ENCODE data around the gene P4HB.
A peak's percentile ranks its signal among the peaks of the same experiment; 100 is the strongest.

P4HB gene

DNA sequence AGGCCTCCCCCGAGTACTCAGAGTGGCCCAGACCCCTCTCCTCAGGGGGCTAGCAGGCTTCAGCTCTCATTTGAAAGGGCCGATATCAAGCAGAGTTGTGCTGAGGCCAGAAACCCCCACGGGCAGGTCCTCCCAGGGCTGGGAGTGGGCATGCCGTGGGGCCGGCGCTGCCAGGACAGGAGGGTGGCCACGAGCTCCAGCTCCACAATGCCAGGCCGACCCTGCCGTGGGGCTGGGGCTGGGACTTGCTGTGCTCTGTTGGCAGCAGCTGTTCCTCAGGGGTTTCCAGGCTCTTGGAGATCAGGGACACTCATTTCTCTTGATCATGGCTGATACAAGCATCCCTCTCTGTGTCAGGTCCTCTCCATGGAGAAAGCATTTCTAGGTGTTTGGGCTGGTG lies 38.5 kb upstream of the P4HB start:
- in situ Hi-C loops (cut with HindIII; ENCODE audit: low pct_ligation_motif_present, low sequenced_read_pairs) = no loop called here
- Histone ChIP-seq H3K27me3 (replicated peaks) (no peaks in the 10 kb centered on the region), H3K36me3 (replicated peaks) (peaks cover 13% of the 10 kb centered on the region)

DNA sequence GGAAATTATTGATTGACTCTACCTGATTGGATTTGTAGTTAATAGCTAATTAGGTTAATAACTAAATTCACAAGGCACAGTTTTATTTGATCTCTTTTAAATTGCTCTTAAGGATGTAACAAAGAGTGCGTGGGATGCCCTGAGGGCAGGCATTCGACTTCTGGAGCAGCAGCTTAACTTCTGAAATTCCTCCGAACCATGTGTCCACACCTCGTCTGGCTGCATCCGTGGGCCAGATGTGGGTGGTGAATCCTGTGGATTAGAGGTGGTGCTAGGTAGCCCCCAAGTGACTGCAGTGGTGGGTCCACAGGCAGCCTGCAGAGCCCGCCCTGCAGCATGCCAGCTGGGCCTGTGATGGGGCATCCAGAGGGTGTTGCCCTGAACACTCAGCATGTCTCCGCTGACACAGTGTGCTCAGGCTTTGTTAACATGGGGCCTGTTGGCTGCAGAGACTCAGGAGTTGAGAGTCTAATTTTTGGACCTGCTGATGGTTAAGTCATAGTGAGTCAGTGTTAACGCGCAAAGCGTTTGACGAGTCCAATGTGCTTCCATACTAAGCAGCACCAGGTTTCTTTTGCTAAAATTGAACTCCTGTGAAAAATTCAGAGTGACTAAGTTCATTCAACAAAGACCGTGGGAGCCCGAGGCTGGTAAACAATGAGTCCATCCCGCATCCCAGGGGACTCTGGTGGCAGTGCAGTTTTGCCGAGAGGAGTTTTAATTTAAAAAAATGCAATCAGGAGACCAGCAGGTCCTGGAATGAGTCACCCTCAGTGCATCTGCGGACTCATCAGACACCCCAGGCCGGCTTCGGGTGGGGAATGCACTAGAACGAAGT lies 37.9 kb upstream of the P4HB start:
- Histone ChIP-seq H3K4me3 (ENCODE audit: low read depth, low read length) (no peak overlapping the region), H3K27ac (peak overlapping the region; percentile 84), H3K27me3 (replicated peaks) (no peaks in the 10 kb centered on the region), H3K36me3 (replicated peaks) (peaks cover 13% of the 10 kb centered on the region)
- peak; percentile 93 for DNase-seq
- TF ChIP-seq, protein P1, sequence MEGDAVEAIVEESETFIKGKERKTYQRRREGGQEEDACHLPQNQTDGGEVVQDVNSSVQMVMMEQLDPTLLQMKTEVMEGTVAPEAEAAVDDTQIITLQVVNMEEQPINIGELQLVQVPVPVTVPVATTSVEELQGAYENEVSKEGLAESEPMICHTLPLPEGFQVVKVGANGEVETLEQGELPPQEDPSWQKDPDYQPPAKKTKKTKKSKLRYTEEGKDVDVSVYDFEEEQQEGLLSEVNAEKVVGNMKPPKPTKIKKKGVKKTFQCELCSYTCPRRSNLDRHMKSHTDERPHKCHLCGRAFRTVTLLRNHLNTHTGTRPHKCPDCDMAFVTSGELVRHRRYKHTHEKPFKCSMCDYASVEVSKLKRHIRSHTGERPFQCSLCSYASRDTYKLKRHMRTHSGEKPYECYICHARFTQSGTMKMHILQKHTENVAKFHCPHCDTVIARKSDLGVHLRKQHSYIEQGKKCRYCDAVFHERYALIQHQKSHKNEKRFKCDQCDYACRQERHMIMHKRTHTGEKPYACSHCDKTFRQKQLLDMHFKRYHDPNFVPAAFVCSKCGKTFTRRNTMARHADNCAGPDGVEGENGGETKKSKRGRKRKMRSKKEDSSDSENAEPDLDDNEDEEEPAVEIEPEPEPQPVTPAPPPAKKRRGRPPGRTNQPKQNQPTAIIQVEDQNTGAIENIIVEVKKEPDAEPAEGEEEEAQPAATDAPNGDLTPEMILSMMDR (IDR thresholded peaks at IDR 0.05; ENCODE audit: low read depth, low read length, missing control alignments) = no peak
- in situ Hi-C loops (cut with HindIII; ENCODE audit: low pct_ligation_motif_present, low sequenced_read_pairs) = no loop called here

More for the DNA sequence above, 38.5 kb upstream of the P4HB start:
- no peak for DNase-seq
- no peak overlapping the region for H3K4me3 ChIP-seq (ENCODE audit: low read depth, low read length)
- peak overlapping the region; percentile 84 for H3K27ac ChIP-seq
- TF ChIP-seq, protein P1 (IDR thresholded peaks at IDR 0.05; ENCODE audit: low read depth, low read length, missing control alignments) = no peak

DNA sequence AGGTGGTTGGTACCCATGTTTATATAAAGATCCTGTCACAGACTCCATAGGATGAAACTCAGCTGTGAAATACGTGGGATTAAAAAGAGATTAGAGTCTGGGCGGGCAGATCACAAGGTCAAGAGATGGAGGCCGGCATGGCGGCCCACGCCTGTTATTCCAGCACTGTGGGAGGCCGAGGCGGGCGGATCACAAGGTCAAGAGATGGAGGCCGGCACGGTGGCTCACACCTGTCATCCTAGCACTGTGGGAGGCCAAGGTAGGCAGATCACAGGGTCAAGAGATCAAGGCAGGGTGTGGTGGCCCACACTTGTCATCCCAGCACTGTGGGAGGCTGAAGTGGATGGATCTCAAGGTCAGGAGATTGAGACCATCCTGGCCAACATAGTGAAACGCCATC lies 35.1 kb upstream of the P4HB start:
- in situ Hi-C loops (cut with HindIII; ENCODE audit: low pct_ligation_motif_present, low sequenced_read_pairs) = no loop called here
- Histone ChIP-seq H3K27ac (no peak overlapping the region), H3K27me3 (replicated peaks) (no peaks in the 10 kb centered on the region), H3K4me3 (ENCODE audit: low read depth, low read length) (no peak overlapping the region), H3K36me3 (replicated peaks) (peaks cover 13% of the 10 kb centered on the region)
- DNase-seq = no peak
- TF ChIP-seq, protein P1 (IDR thresholded peaks at IDR 0.05; ENCODE audit: low read depth, low read length, missing control alignments) = no peak

DNA sequence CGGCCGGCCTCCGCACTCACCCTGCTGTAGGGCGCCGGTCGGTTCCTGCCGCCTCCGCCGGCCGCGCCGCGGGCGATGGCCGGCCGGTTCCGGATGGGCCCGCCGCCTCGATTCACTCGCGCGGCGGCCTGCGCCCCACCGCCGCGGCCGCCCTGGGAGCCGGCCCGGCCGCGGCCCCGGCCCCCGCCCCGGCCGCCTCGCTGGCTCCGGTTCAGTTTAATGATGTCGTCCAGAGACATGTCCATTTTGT lies 30.9 kb upstream of the P4HB start:
- H3K36me3 ChIP-seq (replicated peaks) = peaks cover 40% of the 10 kb centered on the region
- in situ Hi-C loops (cut with HindIII; ENCODE audit: low pct_ligation_motif_present, low sequenced_read_pairs) = no loop called here

DNA sequence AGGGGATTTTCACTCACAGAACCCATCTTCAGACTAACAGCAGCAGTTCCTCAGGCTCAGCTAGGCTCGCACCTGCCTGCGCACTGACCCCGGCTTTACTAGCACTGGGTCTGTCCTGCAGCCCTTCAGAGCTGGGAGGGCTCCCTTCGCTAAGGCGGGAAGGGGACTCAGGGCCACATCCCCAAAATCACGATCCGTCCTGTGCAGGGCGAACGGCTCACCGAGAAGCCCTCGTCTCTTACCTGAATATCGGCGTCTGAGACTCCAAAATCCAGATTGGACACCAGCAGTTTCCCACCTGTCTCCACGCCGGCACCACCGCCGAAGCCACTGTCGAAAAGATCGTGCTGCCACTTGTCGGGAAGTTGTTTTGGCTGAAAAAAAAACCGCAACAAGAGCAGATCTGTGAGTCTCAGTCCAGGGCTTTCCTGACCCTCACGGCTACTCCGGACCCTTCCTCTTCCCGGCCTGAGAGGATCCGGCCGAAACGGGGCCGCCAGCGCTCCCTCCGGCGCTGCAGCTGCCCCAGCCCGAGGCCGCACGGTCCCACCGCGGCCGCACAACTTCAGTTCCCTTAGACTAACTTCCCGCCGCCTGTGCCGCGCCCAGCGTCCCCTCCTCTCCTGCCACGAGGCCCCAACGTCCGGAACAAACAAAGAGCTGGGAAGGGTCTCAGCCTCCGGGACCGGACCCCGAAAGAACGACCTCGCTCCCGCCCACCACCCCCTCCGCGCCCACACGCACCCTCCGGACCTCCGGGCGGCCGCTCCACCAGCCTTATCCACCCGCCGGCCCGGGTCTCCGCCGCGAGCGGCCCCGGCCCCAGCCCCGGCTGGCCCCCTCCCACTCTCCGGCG lies 30.3 kb upstream of the P4HB start:
- TF ChIP-seq, protein P1 (IDR thresholded peaks at IDR 0.05; ENCODE audit: low read depth, low read length, missing control alignments) = no peak
- H3K27ac ChIP-seq = peak overlapping the region; percentile 82
- H3K36me3 ChIP-seq (replicated peaks) = peaks cover 43% of the 10 kb centered on the region
- in situ Hi-C loops (cut with HindIII; ENCODE audit: low pct_ligation_motif_present, low sequenced_read_pairs) = no loop called here
- no peaks in the 10 kb centered on the region for H3K27me3 ChIP-seq (replicated peaks)
- H3K4me3 ChIP-seq (ENCODE audit: low read depth, low read length) = peak overlapping the region; percentile 79
- DNase-seq = no peak

More for the DNA sequence above, 30.9 kb upstream of the P4HB start:
- H3K27me3 ChIP-seq (replicated peaks) = no peaks in the 10 kb centered on the region
- DNase-seq = no peak
- H3K27ac ChIP-seq = peak overlapping the region; percentile 82
- peak overlapping the region; percentile 79 for H3K4me3 ChIP-seq (ENCODE audit: low read depth, low read length)
- TF ChIP-seq, protein P1 (IDR thresholded peaks at IDR 0.05; ENCODE audit: low read depth, low read length, missing control alignments) = no peak
